Fibroblast of skin of abdomen (primary cell): Measurements from ENCODE around the gene ENTPD7.
A peak's percentile ranks its signal among the peaks of the same experiment; 100 is the strongest.
"Not testable (repeated sequence)": the region's sequence is repeated elsewhere in the genome, so short reads cannot be mapped to it uniquely, and the experiment has no call there.

Experiments used
- DNase-seq: peaks from one replicate; pipeline ENCODE4 v3.0.0-alpha.2; 2013

The ENTPD7 gene

GRCh38 chr10:99693933-99694583, 34.7 kb downstream of the ENTPD7 start:
- DNase-seq, result peak; percentile 87

GRCh38 chr10:99695761-99696160, 36.5 kb downstream of the ENTPD7 start:
- peak; percentile 36 for DNase-seq

GRCh38 chr10:99698504-99699080, 39.3 kb downstream of the ENTPD7 start:
- no peak for DNase-seq

- DNase-seq, result no peak
Measured at GRCh38 chr10:99700649-99701048, 41.3 kb downstream of the ENTPD7 start.

- no peak for DNase-seq
Measured at GRCh38 chr10:99708428-99709012, 49.2 kb downstream of the ENTPD7 start.

- DNase-seq, result peak; percentile 47
Measured at GRCh38 chr10:99709480-99710229, 50.3 kb downstream of the ENTPD7 start.

GRCh38 chr10:99711129-99711719, 51.9 kb downstream of the ENTPD7 start:
- DNase-seq, result peak; percentile 71

- DNase-seq, result no peak
Measured at GRCh38 chr10:99714446-99714845, 55.1 kb downstream of the ENTPD7 start.

- no peak for DNase-seq
Measured at GRCh38 chr10:99720387-99720786, 61.1 kb downstream of the ENTPD7 start.

- DNase-seq, result peak; percentile 12
Measured at GRCh38 chr10:99730026-99730425, 70.7 kb downstream of the ENTPD7 start.

GRCh38 chr10:99731306-99732032, 72.2 kb downstream of the ENTPD7 start:
- no peak for DNase-seq

GRCh38 chr10:99732033-99732842, 72.9 kb downstream of the ENTPD7 start, which contains the start of the genes COX15 and CUTC:
Gene COX15 (minus strand): TSS chr10:99732127. CDS start chr10:99732049, 78 bp downstream.
Gene CUTC (plus strand): TSS chr10:99732234. CDS start chr10:99732349, 115 bp downstream.
- peak; percentile 95 for DNase-seq

- no peak for DNase-seq
Measured at GRCh38 chr10:99733366-99733765, 74.1 kb downstream of the ENTPD7 start.

- DNase-seq, result not testable (repeated sequence)
Measured at GRCh38 chr10:99734111-99734510, 74.8 kb downstream of the ENTPD7 start.

GRCh38 chr10:99740260-99740659, 81.0 kb downstream of the ENTPD7 start:
- DNase-seq, result no peak

GRCh38 chr10:99740933-99741559, 81.7 kb downstream of the ENTPD7 start:
- DNase-seq, result no peak

- DNase-seq, result peak; percentile 14
Measured at GRCh38 chr10:99742254-99742653, 82.9 kb downstream of the ENTPD7 start.

GRCh38 chr10:99742701-99743100, 83.4 kb downstream of the ENTPD7 start:
- no peak for DNase-seq

- DNase-seq, result no peak
Measured at GRCh38 chr10:99743841-99744240, 84.5 kb downstream of the ENTPD7 start.

GRCh38 chr10:99746166-99746565, 86.9 kb downstream of the ENTPD7 start:
- not testable (repeated sequence) for DNase-seq
